ENCODE measurements around the gene TTLL9. TPM values are rescaled to one million over a fixed set of nuclear protein-coding genes. Genes with fewer than 3 reads are reported as not detected.

Gene TTLL9
- total and polyA plus RNA-seq, 10 of the 15 experiments (the other 5 are each of a cell fraction or from before 2014, with no cell fraction given) = 0.03 to 0.77 (median 0.11) TPM; not detected in 2

DNA sequence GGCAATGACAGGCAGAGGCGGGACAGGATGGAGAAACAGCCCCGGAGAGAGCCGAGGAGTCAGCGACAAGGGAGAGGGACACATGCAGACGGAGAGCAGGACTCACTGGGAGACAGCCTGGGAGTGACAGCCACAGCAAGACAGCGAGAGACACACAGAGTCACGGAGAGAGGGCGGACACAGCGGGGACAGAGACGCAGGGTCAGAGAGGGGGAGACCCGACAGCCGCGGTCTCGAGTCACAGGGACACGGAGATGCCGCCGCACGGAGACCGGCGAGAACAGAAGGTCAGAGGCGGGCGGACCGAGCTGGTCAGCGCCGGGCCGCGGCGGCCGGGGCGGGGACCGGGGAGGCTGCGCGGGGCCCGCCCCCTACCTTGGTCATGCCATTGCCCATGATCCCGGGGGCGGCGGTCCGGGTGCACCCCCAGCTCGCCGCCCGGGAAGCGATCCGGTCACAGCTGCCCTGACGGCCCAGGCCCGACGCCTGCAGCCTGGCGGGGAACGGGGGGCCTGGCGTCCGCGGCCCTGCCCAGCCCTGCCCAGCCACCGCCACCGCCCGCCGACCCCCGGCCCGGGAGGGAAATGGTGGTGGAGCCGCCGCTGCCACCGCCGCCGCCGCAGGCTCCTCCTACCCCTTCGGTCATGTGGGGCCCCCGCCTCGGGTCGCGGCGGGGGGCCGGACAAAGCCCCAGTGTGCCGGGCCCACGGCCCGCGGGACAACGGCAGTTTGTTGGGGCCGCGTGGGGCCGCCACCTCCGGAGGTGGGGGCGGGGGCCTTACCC is at the start of gene TTLL9, which contains the start of gene DUSP15 (continued):
- TF ChIP-seq, protein P1, sequence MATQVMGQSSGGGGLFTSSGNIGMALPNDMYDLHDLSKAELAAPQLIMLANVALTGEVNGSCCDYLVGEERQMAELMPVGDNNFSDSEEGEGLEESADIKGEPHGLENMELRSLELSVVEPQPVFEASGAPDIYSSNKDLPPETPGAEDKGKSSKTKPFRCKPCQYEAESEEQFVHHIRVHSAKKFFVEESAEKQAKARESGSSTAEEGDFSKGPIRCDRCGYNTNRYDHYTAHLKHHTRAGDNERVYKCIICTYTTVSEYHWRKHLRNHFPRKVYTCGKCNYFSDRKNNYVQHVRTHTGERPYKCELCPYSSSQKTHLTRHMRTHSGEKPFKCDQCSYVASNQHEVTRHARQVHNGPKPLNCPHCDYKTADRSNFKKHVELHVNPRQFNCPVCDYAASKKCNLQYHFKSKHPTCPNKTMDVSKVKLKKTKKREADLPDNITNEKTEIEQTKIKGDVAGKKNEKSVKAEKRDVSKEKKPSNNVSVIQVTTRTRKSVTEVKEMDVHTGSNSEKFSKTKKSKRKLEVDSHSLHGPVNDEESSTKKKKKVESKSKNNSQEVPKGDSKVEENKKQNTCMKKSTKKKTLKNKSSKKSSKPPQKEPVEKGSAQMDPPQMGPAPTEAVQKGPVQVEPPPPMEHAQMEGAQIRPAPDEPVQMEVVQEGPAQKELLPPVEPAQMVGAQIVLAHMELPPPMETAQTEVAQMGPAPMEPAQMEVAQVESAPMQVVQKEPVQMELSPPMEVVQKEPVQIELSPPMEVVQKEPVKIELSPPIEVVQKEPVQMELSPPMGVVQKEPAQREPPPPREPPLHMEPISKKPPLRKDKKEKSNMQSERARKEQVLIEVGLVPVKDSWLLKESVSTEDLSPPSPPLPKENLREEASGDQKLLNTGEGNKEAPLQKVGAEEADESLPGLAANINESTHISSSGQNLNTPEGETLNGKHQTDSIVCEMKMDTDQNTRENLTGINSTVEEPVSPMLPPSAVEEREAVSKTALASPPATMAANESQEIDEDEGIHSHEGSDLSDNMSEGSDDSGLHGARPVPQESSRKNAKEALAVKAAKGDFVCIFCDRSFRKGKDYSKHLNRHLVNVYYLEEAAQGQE (IDR thresholded peaks at IDR 0.05; ENCODE audit: low read depth, low read length) = no peak
- TF ChIP-seq, protein P2, sequence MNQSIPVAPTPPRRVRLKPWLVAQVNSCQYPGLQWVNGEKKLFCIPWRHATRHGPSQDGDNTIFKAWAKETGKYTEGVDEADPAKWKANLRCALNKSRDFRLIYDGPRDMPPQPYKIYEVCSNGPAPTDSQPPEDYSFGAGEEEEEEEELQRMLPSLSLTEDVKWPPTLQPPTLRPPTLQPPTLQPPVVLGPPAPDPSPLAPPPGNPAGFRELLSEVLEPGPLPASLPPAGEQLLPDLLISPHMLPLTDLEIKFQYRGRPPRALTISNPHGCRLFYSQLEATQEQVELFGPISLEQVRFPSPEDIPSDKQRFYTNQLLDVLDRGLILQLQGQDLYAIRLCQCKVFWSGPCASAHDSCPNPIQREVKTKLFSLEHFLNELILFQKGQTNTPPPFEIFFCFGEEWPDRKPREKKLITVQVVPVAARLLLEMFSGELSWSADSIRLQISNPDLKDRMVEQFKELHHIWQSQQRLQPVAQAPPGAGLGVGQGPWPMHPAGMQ (IDR thresholded peaks at IDR 0.05; ENCODE audit: borderline replicate concordance) = no peak
- TF ChIP-seq NRF1 (conservative IDR thresholded peaks at IDR 0.05; ENCODE audit: low read depth, low read length) (no peak), ZNF622 (IDR thresholded peaks at IDR 0.05) (no peak), RAD51 (IDR thresholded peaks at IDR 0.05) (no peak), MTA3 (IDR thresholded peaks at IDR 0.05; ENCODE audit: borderline replicate concordance, low read length) (no peak)
